Erythroblast (primary cell): ENCODE data around the gene SLC35B2.

ENCODE experiments used
- GATA1 ChIP-seq: IDR thresholded peaks from 2 replicates; pipeline ENCODE4 v1.6.1; 2011; ENCODE audit warnings: low read depth, mild to moderate bottlenecking, control low read depth, low read length, moderate library complexity
- POLR2A ChIP-seq: IDR thresholded peaks from 2 replicates; pipeline ENCODE4 v1.6.1; 2011; ENCODE audit warnings: mild to moderate bottlenecking, low read length

DNA sequence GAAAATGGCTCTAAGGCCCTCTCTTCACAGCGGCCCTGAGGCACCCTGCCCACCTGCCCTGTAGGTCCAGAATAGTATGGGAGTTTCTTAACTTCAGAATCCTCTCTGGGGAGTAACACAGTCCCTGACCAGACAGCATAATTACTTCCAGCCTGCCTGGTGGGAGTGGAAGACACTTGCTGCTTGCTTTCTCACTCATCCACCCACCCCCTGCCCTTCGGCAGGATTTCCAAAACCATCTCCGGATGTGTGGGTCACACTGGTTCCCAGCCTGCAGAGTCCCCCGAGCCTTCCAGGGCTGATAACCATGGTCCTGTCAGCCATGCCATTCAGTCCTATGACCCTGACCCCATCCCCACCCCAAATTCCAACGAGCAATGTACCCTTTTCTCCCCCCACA, 28.5 kb downstream of the SLC35B2 start:
- TF ChIP-seq POLR2A = no peak
- no peak for TF ChIP-seq GATA1
